Peyer's patch (tissue), 4 donors: ENCODE measurements around the gene IL11RA. TPM values are rescaled to one million over a fixed set of nuclear protein-coding genes. Genes with fewer than 3 reads are reported as not detected.

ENCODE experiments used
- DNase-seq, 3 donors: peaks; one replicate each; pipeline ENCODE4 v3.0.0-alpha.2; 2017 to 2019
- H3K27ac ChIP-seq, 4 donors: fragments of 200-600 bp; sonication (generic); one replicate each; pipeline ENCODE4 v1.5.1; 2016 to 2019
- H3K27me3 ChIP-seq, 2 donors: fragments of 200-600 bp; sonication (generic); one replicate each; pipeline ENCODE4 v1.5.1; 2019
- H3K36me3 ChIP-seq, 3 donors: fragments of 200-600 bp; sonication (generic); one replicate each; pipeline ENCODE4 v1.5.1; 2016 to 2019
- H3K4me1 ChIP-seq, 4 donors: fragments of 200-600 bp; sonication (generic); one replicate each; pipeline ENCODE4 v1.5.1; 2016 to 2019
- H3K4me3 ChIP-seq, 4 donors: fragments of 200-600 bp; sonication (generic); 1 replicate in 3 of 4; 2 replicates in 1 of 4; pipeline ENCODE4 v1.5.1; 2016 to 2019; ENCODE audit warnings: mild to moderate bottlenecking in 1 of 4
- H3K9me3 ChIP-seq, 4 donors: fragments of 200-600 bp; sonication (generic); one replicate each; pipeline ENCODE4 v1.5.1; 2016 to 2019; ENCODE audit warnings: mild to moderate bottlenecking in 1 of 4
- POLR2A ChIP-seq, 2 donors: fragments of 450-650 bp; IDR thresholded peaks; one replicate each; pipeline ENCODE4 v1.5.1; 2017; ENCODE audit warnings: antibody characterized with exemption in 2 of 2, mild to moderate bottlenecking in 2 of 2, moderate library complexity in 2 of 2
- total RNA-seq, 4 donors: library from RNA; depleted of rRNA; stranded (reverse); fragments of >200 nt; gene quantifications; one replicate each; pipeline ENCODE4 v1.1.0, GENCODE V29; 2016
- TF ChIP-seq, protein P1 (sequence below), 6 experiments: fragments of 450-650 bp in 4 of 6; fragments of 200-600 bp in 2 of 6; sonication (generic) in 1 of 6; IDR thresholded peaks; one replicate each; pipeline ENCODE4 v1.5.1; 2017 to 2019; ENCODE audit warnings: antibody characterized with exemption in 6 of 6, mild to moderate bottlenecking in 3 of 6, moderate library complexity in 1 of 6

The IL11RA gene
- total RNA-seq, 4 donors from 2014 or later, result 37.8 to 98.3 (median 58.0) TPM

DNA sequence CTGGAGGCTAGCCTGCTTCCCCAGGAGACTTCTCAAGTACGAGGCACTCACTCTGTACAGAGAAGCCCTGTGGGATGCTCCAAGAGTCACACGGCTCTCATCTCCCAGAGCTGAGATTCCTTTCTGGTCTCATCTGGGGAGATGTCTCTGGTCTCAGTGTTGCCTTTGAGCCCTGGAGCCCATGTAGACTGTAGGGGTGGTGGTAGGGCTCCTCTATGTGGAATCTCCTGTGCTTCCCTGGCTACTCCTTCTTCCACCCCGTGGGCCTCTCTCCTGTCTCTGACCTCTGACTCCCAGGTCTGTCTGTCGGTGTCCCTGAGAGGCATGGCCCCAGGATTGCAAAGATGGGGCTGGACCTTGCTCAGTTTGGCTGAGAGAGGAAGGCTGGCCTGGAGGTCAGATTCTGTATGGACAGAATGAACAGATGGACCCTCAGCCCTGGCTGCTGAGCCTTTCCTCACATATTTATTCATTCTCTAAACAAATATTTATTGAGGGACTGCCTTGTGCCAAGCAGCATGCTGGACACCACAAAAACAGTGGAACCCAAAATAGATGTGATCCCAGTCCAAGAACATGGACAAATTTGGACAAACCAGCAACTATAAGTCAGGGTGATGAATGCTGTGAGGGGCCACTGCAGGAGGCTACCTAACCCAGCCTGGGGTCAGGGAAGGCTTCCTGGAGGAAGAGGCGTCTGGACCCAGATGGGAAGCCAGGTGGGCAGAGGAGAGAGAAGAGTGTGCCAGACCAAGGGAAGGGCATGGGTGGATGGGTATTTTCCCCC lies 36.5 kb downstream of the IL11RA start:
- TF ChIP-seq, protein P1, sequence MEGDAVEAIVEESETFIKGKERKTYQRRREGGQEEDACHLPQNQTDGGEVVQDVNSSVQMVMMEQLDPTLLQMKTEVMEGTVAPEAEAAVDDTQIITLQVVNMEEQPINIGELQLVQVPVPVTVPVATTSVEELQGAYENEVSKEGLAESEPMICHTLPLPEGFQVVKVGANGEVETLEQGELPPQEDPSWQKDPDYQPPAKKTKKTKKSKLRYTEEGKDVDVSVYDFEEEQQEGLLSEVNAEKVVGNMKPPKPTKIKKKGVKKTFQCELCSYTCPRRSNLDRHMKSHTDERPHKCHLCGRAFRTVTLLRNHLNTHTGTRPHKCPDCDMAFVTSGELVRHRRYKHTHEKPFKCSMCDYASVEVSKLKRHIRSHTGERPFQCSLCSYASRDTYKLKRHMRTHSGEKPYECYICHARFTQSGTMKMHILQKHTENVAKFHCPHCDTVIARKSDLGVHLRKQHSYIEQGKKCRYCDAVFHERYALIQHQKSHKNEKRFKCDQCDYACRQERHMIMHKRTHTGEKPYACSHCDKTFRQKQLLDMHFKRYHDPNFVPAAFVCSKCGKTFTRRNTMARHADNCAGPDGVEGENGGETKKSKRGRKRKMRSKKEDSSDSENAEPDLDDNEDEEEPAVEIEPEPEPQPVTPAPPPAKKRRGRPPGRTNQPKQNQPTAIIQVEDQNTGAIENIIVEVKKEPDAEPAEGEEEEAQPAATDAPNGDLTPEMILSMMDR (IDR thresholded peaks at IDR 0.05), result no peak
- no peak for TF ChIP-seq POLR2A (IDR thresholded peaks at IDR 0.05)
- Histone ChIP-seq H3K4me1 (peaks cover 0 to 5% (median 0%) of the 10 kb centered on the region in 4 donors), H3K36me3 (no peaks in the 10 kb centered on the region), H3K27ac (peak overlapping the region in 1 of 4 donors; percentile 38), H3K9me3 (no peaks in the 10 kb centered on the region), H3K27me3 (no peaks in the 10 kb centered on the region), H3K4me3 (no peak overlapping the region)
- DNase-seq, result no peak

DNA sequence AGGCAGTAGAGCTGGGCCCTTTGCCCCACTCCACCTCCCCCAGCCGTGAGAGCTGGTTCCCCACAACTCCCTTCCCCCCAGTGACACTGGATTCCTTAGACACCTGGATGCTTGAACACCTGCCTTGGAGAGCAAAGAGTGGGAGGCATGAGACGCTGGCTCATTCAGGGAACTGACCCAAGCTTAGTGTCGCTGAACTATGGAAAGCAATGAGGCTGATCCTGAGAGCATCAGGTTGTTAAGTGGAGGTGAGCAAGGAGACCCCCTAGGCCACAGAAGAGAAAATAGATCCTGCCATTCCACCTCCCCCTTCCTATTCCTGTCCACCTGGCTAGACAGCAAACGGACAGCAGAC lies 37.1 kb downstream of the IL11RA start:
- TF ChIP-seq, protein P1 (IDR thresholded peaks at IDR 0.05), result no peak
- no peak for TF ChIP-seq POLR2A (IDR thresholded peaks at IDR 0.05)
- Histone ChIP-seq H3K27ac (peak overlapping the region in 1 of 4 donors; percentile 38), H3K9me3 (no peaks in the 10 kb centered on the region), H3K4me3 (no peak overlapping the region), H3K36me3 (no peaks in the 10 kb centered on the region), H3K27me3 (no peaks in the 10 kb centered on the region), H3K4me1 (peaks cover 0 to 5% (median 0%) of the 10 kb centered on the region in 4 donors)
- no peak for DNase-seq

DNA sequence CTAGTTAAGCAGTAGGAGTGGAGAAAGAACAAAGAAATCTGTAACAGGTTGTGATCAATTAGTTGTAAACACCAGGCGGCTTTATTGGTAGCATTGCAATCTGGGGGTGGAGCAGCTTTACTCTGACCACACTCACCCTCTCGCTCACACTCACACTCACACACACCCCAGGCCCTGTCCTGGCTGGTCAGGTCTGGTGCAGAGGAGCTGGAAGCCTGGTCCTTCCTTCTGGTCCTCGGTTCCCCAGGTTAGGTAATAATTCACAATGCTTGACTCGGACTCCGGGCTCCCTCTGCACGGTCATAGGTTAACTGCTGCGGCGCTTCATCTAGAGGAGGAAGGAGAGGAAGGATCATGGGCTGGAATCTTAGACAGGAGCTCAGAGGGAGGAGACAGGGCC lies 37.5 kb downstream of the IL11RA start:
- DNase-seq, result no peak
- H3K9me3 ChIP-seq, result no peaks in the 10 kb centered on the region
- H3K36me3 ChIP-seq, result no peaks in the 10 kb centered on the region
- H3K4me1 ChIP-seq, result peaks cover 0 to 5% (median 0%) of the 10 kb centered on the region in 4 donors
- H3K4me3 ChIP-seq, result no peak overlapping the region
- no peaks in the 10 kb centered on the region for H3K27me3 ChIP-seq
- TF ChIP-seq, protein P1 (IDR thresholded peaks at IDR 0.05), result no peak
- TF ChIP-seq POLR2A (IDR thresholded peaks at IDR 0.05), result no peak
- peak overlapping the region in 1 of 4 donors; percentile 38 for H3K27ac ChIP-seq

DNA sequence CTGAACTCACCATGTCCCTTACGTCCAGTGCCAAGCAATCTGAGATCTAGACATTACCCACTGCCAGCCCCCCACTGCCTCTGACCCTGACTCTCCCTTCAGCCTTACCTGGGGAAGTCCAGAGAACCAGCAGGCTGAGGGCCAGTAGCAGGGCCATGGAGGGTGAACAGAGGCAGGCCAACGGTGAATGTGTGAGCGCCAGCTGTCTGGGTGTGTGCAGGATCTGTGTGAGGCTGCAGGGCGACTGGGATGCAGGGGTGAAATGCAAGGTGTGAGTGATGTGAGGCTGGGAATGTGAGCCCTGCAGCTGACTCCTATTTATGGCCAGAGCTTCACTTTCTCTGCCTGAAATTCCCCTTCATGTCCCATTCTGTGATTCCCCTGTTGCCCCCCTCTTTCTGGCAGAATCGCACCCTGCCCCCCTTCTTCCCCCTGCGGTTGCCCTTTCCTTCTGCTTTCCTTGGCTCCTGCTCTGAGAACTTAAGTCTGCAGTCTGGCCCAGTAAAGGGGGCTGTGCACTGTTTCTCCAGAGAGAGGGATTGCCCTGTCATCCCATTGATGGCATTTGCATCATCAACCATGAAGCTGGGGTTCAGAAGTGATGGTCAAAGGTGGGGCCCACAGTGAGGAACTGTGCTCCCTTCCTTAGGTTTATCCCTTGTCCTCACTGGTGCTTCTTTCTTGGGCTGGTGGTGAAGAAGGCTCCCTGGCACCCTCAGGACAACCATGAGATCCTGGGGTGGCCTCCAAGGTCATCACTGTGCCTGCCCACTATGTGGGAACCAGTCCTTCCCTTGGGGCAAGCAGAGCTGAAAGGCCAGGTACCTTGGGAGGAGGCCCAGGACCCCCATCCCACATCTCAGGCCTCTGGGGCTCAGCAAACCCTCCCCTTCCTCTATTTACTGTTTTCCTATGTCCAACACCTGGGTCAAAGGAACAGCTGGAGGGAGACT lies 39.3 kb downstream of the IL11RA start, which contains the start of gene CCL19:
Gene CCL19 (minus strand): TSS at position 294 of the 953 bp plus-strand sequence. CDS start 137 bp downstream, at position 157.
- Histone ChIP-seq H3K4me1 (peaks cover 0 to 5% (median 0%) of the 10 kb centered on the region in 4 donors), H3K9me3 (no peaks in the 10 kb centered on the region), H3K36me3 (no peaks in the 10 kb centered on the region), H3K27me3 (no peaks in the 10 kb centered on the region), H3K4me3 (no peak within 1 kb of the TSS), H3K27ac (peak within 1 kb of the TSS in 1 of 4 donors; percentile 42)
- no peak for DNase-seq
- TF ChIP-seq, protein P1 (IDR thresholded peaks at IDR 0.05), result no peak
- TF ChIP-seq POLR2A (IDR thresholded peaks at IDR 0.05), result no peak

DNA sequence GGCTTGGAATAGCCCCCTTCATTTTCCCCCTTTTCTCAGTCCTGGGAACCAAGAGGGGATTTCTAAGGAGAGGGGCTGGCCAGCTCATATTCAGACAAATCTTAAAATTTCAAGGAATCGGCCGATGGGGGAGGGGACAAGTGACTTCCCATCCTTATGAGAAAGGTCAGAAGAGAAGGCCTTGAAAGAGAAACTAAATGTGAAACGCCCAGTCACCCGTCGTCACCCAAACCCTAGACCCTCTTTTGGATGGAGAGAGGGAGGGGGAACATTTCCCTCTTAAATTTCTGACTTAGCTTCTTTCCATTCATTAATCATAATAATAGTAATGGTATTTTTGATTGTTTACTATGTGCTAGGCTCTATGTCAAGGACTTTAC lies 39.9 kb downstream of the IL11RA start:
- H3K36me3 ChIP-seq, result no peaks in the 10 kb centered on the region
- H3K4me3 ChIP-seq, result no peak overlapping the region
- H3K9me3 ChIP-seq, result no peaks in the 10 kb centered on the region
- peak overlapping the region in 1 of 4 donors; percentile 42 for H3K27ac ChIP-seq
- H3K27me3 ChIP-seq, result no peaks in the 10 kb centered on the region
- no peak for TF ChIP-seq POLR2A (IDR thresholded peaks at IDR 0.05)
- TF ChIP-seq, protein P1 (IDR thresholded peaks at IDR 0.05), result no peak
- H3K4me1 ChIP-seq, result peaks cover 0 to 5% (median 0%) of the 10 kb centered on the region in 4 donors
- no peak for DNase-seq
